K562 (cell line): Measurements from ENCODE around the gene MMP15. TPM values are rescaled to one million over a fixed set of nuclear protein-coding genes. Genes with fewer than 3 reads are reported as not detected.

Experiments
- CBX5 ChIP-seq: IDR thresholded peaks from 2 replicates; pipeline ENCODE4 v1.6.1; 2014; ENCODE audit warnings: low read depth, borderline replicate concordance
- DMBX1 ChIP-seq: fragments of 250-450 bp; sonication (Bioruptor Pico); IDR thresholded peaks from 2 replicates; pipeline ENCODE4 v1.8.0; 2022; ENCODE audit warnings: inconsistent platforms, mild to moderate bottlenecking, moderate library complexity, borderline replicate concordance
- ETS1 ChIP-seq: conservative IDR thresholded peaks from 2 replicates; pipeline ENCODE4 v1.6.1; 2011; ENCODE audit warnings: low read depth, mild to moderate bottlenecking, low read length; ENCODE audit not compliant: control insufficient read depth
- FOXJ3 ChIP-seq: sonication (generic); formaldehyde crosslinking; IDR thresholded peaks from 2 replicates; pipeline ENCODE4 v1.4.0; 2020; ENCODE audit warnings: mild to moderate bottlenecking, missing genetic modification reagents
- GABPB1 ChIP-seq: sonication (generic); formaldehyde crosslinking; IDR thresholded peaks from 2 replicates; pipeline ENCODE4 v1.8.0; 2022; ENCODE audit warnings: mild to moderate bottlenecking, missing genetic modification reagents
- HDGF ChIP-seq: fragments of 450-650 bp; IDR thresholded peaks from 2 replicates; pipeline ENCODE4 v1.6.1; 2016
- HMG20A ChIP-seq: fragments of 450-650 bp; formaldehyde crosslinking; conservative IDR thresholded peaks from 2 replicates; pipeline ENCODE4 v1.4.0; 2020; ENCODE audit warnings: mild to moderate bottlenecking, mixed read lengths
- HNRNPL ChIP-seq: fragments of 200-400 bp; formaldehyde crosslinking; IDR thresholded peaks from 2 replicates; pipeline ENCODE4 v1.6.1; 2017; ENCODE audit warnings: low read depth, mild to moderate bottlenecking, low read length
- KLF1 ChIP-seq: fragments of 450-650 bp; IDR thresholded peaks from 2 replicates; pipeline ENCODE4 v1.6.1; 2016; ENCODE audit warnings: missing genetic modification characterization, missing compliant biosample characterization
- STAG1 ChIP-seq: sonication (generic); formaldehyde crosslinking; IDR thresholded peaks from 2 replicates; pipeline ENCODE4 v1.5.0; 2020; ENCODE audit warnings: missing genetic modification reagents, borderline replicate concordance
- UBTF ChIP-seq, 2 experiments: IDR thresholded peaks; 2 replicates each; pipeline ENCODE4 v1.6.1; 2012; ENCODE audit warnings: improper control_type of control experiment in 2 of 2, low read depth in 2 of 2, low read length in 2 of 2, borderline replicate concordance in 1 of 2
- ZC3H4 ChIP-seq: sonication (generic); formaldehyde crosslinking; IDR thresholded peaks from 2 replicates; pipeline ENCODE4 v1.9.0; 2021; ENCODE audit warnings: missing genetic modification reagents, borderline replicate concordance
- ZNF224 ChIP-seq: sonication (generic); formaldehyde crosslinking; IDR thresholded peaks from 2 replicates; pipeline ENCODE4 v1.8.0; 2022; ENCODE audit warnings: mild to moderate bottlenecking, missing genetic modification reagents
- ZNF785 ChIP-seq: fragments of 250-450 bp; sonication (Bioruptor Pico); IDR thresholded peaks from 2 replicates; pipeline ENCODE4 v1.4.0; 2020; ENCODE audit warnings: mild to moderate bottlenecking
- polyA plus RNA-seq, 8 experiments: library from polyadenylated mRNA; depleted of rRNA in 4 of 8; stranded (reverse) in 5 of 8; unstranded in 3 of 8; fragments of >200 nt; fragmentation: Nextera tagmentation in 2 of 8; fragmentation: Illumina TruSeq in 1 of 8; extraction: Ambion mirVana in 2 of 8; extraction: Trizol in 1 of 8; gene quantifications; 2 replicates each; pipeline versions ENCODE4 v1.2.1 to v1.2.3, GENCODE V29; 2011 to 2014; ENCODE audit warnings: inconsistent platforms in 1 of 8, missing spikeins in 1 of 8
- total RNA-seq, 7 experiments: library from RNA; depleted of rRNA in 6 of 7; stranded (reverse); fragments of >200 nt in 6 of 7; fragmentation: Illumina TruSeq in 2 of 7; extraction: Trizol in 2 of 7; gene quantifications; 2 replicates each; pipeline versions ENCODE4 v1.2.1 to v1.2.3, GENCODE V29; 2011 to 2021; ENCODE audit warnings: low replicate concordance in 1 of 7
- TF ChIP-seq, protein P1 (sequence below): fragments of 450-650 bp; IDR thresholded peaks from 2 replicates; pipeline ENCODE4 v1.7.1; 2018; ENCODE audit warnings: mild to moderate bottlenecking, low read depth; ENCODE audit not compliant: partially characterized antibody
- TF ChIP-seq, protein P2 (sequence below): fragments of 250-450 bp; sonication (Bioruptor Pico); IDR thresholded peaks from 2 replicates; pipeline ENCODE4 v1.4.0; 2020; ENCODE audit warnings: mild to moderate bottlenecking, moderate library complexity

MMP15 gene
- total and polyA plus RNA-seq, 9 of the 15 experiments (the other 6 are each of a cell fraction or from before 2014, with no cell fraction given) = 0.01 to 20.4 (median 5.5) TPM

DNA sequence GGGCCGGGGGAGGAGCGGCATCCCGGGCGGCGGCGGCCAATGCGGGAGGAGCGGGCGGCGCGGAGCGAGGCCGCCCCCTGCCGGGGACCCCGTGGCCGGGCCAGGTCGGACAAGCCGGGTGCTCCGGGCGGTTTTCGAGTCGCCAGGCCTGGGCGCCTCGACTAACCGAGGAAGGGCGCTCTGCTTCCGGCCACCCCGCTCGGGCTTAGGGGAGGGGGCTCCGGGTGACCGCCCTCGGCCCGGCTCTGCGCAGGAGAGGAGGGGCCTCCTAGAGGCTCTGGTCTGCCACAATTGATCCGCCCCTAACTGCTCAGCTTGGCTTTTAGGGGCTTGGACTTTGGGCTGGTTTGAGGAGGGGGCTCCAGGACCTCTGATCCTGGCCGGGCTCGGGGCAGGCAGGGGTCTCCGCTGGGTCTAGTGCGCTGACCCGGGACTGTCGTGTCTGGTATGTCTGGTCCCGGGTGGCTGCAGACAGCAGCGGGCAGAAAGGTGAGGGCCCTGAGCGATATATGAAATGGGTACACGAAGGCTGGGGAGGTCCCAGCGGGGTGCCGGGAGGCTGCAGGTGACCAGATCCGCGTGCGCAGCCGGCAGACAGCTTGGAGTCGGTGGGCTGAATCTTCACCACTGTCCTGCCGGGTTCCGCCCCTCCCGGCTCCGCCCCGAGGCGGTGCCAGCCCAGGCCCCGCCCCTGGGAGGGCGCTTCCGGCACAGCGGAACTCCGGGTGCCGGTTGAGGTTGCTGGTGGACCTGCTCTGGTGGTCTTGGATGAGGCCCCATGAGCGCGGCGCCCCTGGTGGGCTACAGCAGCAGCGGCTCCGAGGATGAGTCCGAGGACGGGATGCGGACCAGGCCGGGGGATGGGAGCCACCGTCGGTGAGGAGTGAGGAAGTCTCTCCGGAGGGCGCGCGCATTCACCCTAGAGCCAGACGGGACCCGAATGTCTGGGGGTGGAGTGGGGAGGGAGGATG, 24.6 kb upstream of the MMP15 start, which contains the start of gene USB1 (continued):
- TF ChIP-seq, protein P1, sequence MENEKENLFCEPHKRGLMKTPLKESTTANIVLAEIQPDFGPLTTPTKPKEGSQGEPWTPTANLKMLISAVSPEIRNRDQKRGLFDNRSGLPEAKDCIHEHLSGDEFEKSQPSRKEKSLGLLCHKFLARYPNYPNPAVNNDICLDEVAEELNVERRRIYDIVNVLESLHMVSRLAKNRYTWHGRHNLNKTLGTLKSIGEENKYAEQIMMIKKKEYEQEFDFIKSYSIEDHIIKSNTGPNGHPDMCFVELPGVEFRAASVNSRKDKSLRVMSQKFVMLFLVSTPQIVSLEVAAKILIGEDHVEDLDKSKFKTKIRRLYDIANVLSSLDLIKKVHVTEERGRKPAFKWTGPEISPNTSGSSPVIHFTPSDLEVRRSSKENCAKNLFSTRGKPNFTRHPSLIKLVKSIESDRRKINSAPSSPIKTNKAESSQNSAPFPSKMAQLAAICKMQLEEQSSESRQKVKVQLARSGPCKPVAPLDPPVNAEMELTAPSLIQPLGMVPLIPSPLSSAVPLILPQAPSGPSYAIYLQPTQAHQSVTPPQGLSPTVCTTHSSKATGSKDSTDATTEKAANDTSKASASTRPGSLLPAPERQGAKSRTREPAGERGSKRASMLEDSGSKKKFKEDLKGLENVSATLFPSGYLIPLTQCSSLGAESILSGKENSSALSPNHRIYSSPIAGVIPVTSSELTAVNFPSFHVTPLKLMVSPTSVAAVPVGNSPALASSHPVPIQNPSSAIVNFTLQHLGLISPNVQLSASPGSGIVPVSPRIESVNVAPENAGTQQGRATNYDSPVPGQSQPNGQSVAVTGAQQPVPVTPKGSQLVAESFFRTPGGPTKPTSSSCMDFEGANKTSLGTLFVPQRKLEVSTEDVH = peak; percentile 16
- peak in 1 of 2 experiments; percentile 6; a peak in 1 of 4 replicates for TF ChIP-seq UBTF (IDR thresholded peaks at IDR 0.05; ENCODE audit: borderline replicate concordance in 1 of 2, low read depth in 2 of 2, low read length in 2 of 2)
- TF ChIP-seq, protein P2, sequence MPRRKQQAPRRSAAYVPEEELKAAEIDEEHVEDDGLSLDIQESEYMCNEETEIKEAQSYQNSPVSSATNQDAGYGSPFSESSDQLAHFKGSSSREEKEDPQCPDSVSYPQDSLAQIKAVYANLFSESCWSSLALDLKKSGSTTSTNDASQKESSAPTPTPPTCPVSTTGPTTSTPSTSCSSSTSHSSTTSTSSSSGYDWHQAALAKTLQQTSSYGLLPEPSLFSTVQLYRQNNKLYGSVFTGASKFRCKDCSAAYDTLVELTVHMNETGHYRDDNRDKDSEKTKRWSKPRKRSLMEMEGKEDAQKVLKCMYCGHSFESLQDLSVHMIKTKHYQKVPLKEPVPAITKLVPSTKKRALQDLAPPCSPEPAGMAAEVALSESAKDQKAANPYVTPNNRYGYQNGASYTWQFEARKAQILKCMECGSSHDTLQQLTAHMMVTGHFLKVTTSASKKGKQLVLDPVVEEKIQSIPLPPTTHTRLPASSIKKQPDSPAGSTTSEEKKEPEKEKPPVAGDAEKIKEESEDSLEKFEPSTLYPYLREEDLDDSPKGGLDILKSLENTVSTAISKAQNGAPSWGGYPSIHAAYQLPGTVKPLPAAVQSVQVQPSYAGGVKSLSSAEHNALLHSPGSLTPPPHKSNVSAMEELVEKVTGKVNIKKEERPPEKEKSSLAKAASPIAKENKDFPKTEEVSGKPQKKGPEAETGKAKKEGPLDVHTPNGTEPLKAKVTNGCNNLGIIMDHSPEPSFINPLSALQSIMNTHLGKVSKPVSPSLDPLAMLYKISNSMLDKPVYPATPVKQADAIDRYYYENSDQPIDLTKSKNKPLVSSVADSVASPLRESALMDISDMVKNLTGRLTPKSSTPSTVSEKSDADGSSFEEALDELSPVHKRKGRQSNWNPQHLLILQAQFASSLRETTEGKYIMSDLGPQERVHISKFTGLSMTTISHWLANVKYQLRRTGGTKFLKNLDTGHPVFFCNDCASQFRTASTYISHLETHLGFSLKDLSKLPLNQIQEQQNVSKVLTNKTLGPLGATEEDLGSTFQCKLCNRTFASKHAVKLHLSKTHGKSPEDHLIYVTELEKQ = no peak
- TF ChIP-seq ETS1 = peak; percentile 64
- peak; percentile 54; the same call in 1 of the 2 replicates for TF ChIP-seq STAG1 (CRISPR knock-in tag)
- no peak for TF ChIP-seq ZNF785 (CRISPR knock-in tag)
- TF ChIP-seq GABPB1 (CRISPR knock-in tag) = peak; percentile 82
- TF ChIP-seq HNRNPL = no peak
- TF ChIP-seq HDGF = no peak
- TF ChIP-seq ZNF224 (CRISPR knock-in tag) = no peak
- TF ChIP-seq HMG20A (CRISPR knock-in tag) = no peak
- TF ChIP-seq FOXJ3 (CRISPR knock-in tag) = no peak
- no peak for TF ChIP-seq DMBX1
- no peak for TF ChIP-seq ZC3H4 (CRISPR knock-in tag)
- TF ChIP-seq CBX5 = no peak
- 0 out of 2 replicates have a peak, but pooled peaks have one; percentile 33 for TF ChIP-seq KLF1 (tag)
